ENCODE data around the gene AHCYL2.
A peak's percentile ranks its signal among the peaks of the same experiment; 100 is the strongest.
"Not testable (repeated sequence)": the region's sequence is repeated elsewhere in the genome, so short reads cannot be mapped to it uniquely, and the experiment has no call there.

The AHCYL2 gene

DNA sequence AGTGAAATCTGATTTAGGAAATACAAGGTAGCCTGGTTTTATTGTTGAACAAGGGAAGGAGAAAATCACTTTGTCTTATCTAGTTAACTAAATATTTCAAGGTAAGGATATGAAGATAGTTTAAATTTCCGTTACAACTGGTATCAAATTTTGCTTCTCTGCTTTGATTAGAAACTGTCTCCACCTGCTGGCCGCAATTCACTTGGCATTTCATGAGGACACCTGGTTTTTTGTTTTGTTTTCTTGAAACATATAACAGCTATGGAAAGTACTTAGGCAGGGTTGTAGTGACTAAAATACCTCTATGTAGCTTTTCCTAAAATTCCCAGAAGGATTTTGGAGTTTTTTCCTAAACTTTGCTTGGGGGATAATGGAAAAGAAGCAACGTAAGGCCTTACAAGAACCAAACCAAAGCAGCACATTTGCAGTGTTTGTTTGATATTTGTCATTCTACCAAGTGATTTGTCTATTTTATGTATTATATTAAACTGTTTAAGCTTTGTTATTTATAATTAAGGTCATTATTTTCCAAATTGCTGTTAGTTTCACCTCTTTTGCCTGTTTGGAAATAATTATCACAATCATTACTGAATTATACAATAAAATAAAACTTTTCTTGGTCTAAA is 73.6 kb downstream of the AHCYL2 start:
- peak; percentile 26 for DNase-seq (ENCODE audit: low read depth)
- TF ChIP-seq, protein P1, sequence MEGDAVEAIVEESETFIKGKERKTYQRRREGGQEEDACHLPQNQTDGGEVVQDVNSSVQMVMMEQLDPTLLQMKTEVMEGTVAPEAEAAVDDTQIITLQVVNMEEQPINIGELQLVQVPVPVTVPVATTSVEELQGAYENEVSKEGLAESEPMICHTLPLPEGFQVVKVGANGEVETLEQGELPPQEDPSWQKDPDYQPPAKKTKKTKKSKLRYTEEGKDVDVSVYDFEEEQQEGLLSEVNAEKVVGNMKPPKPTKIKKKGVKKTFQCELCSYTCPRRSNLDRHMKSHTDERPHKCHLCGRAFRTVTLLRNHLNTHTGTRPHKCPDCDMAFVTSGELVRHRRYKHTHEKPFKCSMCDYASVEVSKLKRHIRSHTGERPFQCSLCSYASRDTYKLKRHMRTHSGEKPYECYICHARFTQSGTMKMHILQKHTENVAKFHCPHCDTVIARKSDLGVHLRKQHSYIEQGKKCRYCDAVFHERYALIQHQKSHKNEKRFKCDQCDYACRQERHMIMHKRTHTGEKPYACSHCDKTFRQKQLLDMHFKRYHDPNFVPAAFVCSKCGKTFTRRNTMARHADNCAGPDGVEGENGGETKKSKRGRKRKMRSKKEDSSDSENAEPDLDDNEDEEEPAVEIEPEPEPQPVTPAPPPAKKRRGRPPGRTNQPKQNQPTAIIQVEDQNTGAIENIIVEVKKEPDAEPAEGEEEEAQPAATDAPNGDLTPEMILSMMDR (conservative IDR thresholded peaks at IDR 0.05; ENCODE audit: low read length), result peak; percentile 78
- H3K4me3 ChIP-seq (ENCODE audit: low read length), result no peak overlapping the region

DNA sequence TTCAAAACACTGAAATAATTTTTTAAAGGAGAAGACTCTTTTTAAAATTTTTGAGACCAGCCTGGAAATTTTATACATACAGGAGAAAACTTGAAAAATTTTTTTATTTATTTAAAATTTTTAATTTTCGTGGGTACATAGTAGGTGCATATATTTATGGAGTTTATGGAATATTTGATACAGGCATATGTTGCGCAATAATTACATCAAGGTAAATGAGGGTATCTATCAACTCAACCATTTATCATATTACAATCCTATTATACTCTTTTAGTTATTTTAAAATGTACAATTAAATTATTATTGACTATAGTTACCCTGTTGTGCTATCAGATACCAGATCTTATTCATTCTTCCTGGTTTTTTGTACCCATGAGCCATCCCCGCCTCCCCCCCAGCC is 75.1 kb downstream of the AHCYL2 start:
- no peak for DNase-seq (ENCODE audit: low read depth)
- TF ChIP-seq, protein P1 (conservative IDR thresholded peaks at IDR 0.05; ENCODE audit: low read length), result no peak
- H3K4me3 ChIP-seq (ENCODE audit: low read length), result no peak overlapping the region

GRCh38 chr7:129300299-129300698 is 75.5 kb downstream of the AHCYL2 start:
- DNase-seq (ENCODE audit: low read depth); H3K4me3 ChIP-seq (ENCODE audit: low read length): not testable (repeated sequence)

DNA sequence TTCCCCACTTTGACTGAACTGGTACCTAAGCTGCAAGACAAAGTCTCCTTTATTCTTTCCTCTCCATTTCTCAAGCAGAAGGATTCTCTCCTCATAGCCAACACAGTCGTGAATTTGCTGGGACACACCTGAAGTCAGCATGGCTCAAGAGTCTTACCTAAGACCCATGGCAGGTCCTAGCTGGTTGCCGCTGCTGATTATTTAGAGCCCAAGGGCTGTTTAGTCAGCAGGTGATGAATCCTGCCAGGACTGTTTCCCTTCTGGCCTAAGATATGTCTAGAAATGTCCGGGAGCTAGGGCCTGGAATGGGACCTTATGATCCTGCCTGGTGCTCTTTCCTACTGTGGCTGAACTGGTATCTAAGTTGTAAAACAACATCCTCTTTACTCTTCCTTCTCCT is 82.8 kb downstream of the AHCYL2 start:
- TF ChIP-seq, protein P1 (conservative IDR thresholded peaks at IDR 0.05; ENCODE audit: low read length), result no peak
- H3K4me3 ChIP-seq (ENCODE audit: low read length), result no peak overlapping the region
- DNase-seq (ENCODE audit: low read depth), result no peak

GRCh38 chr7:129308047-129308446 is 83.2 kb downstream of the AHCYL2 start:
- TF ChIP-seq, protein P1 (conservative IDR thresholded peaks at IDR 0.05; ENCODE audit: low read length), result no peak
- H3K4me3 ChIP-seq (ENCODE audit: low read length), result no peak overlapping the region
- DNase-seq (ENCODE audit: low read depth), result peak; percentile 33

GRCh38 chr7:129311429-129311828 is 86.6 kb downstream of the AHCYL2 start:
- no peak for DNase-seq (ENCODE audit: low read depth)
- TF ChIP-seq, protein P1 (conservative IDR thresholded peaks at IDR 0.05; ENCODE audit: low read length), result no peak
- H3K4me3 ChIP-seq (ENCODE audit: low read length), result no peak overlapping the region

DNA sequence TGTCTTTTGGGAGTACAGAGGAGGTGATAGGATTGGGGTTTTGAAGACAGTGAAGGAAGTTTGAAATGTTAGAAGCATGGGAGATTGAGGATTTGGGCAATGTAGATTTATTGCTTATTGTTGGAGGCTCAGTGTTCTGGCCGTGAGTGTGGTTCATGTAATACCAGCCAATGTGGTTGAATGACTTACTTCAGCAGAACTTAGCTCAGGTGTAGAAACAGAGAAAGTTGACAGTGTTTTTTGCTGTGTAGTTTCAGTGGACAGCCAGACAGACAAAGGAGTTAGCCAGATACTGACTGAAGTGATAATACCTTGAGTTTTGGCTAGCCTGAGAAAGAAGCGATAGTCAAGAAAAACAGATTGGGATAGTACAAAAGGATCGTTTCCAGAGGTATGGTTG is 88.5 kb downstream of the AHCYL2 start:
- no peak for DNase-seq (ENCODE audit: low read depth)
- TF ChIP-seq, protein P1 (conservative IDR thresholded peaks at IDR 0.05; ENCODE audit: low read length), result no peak
- H3K4me3 ChIP-seq (ENCODE audit: low read length), result no peak overlapping the region

DNA sequence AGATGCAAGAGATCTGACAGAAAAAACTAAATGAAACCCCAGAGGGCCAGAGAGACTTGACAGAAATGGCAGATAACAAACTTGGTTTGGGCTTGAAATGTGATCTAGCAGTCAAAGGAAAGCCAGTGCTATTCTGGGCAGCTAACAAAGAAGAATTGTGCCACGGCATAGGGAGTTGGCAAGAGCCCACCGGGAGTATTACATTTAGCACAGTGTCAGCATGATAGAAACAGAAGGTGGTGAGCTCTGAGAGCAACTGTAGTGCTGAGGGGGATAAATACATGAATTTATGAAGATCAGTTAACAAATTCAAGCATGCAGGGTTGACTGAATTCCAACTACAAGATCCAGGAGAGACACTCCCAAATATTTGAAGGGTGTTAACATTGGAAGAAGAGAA is 91.1 kb downstream of the AHCYL2 start:
- TF ChIP-seq, protein P1 (conservative IDR thresholded peaks at IDR 0.05; ENCODE audit: low read length), result no peak
- no peak overlapping the region for H3K4me3 ChIP-seq (ENCODE audit: low read length)
- DNase-seq (ENCODE audit: low read depth), result peak; percentile 1

Measured in AG10803 (cell line).